GM13976 (cell line): Measurements from ENCODE around the gene HECTD1.

Source experiments
- DNase-seq: peaks from one replicate; pipeline ENCODE4 v3.0.0; 2012; ENCODE audit warnings: low spot score
- CTCF ChIP-seq: IDR thresholded peaks from 2 replicates; pipeline ENCODE4 v1.5.1; 2012; ENCODE audit warnings: borderline replicate concordance, mild to moderate bottlenecking; ENCODE audit not compliant: insufficient read depth; ENCODE audit errors: extremely low read depth, missing control alignments, control extremely low read depth
- in situ Hi-C: fragments of 300-500 bp; cut with MboI; formaldehyde crosslinking; loops from one replicate; pipeline ENCODE4 v1.12.0; 2022; ENCODE audit warnings: low sequenced_read_pairs, mixed read lengths, inconsistent platforms; ENCODE audit not compliant: unreplicated experiment

Gene HECTD1

GRCh38 chr14:31180299-31181051, 27.1 kb downstream of the HECTD1 start:
- in situ Hi-C loops = no loop called here
- DNase-seq = no peak
- TF ChIP-seq CTCF = no peak

GRCh38 chr14:31174433-31174832, 33.2 kb downstream of the HECTD1 start:
- in situ Hi-C loops = no loop called here
- TF ChIP-seq CTCF = no peak
- no peak for DNase-seq

DNA sequence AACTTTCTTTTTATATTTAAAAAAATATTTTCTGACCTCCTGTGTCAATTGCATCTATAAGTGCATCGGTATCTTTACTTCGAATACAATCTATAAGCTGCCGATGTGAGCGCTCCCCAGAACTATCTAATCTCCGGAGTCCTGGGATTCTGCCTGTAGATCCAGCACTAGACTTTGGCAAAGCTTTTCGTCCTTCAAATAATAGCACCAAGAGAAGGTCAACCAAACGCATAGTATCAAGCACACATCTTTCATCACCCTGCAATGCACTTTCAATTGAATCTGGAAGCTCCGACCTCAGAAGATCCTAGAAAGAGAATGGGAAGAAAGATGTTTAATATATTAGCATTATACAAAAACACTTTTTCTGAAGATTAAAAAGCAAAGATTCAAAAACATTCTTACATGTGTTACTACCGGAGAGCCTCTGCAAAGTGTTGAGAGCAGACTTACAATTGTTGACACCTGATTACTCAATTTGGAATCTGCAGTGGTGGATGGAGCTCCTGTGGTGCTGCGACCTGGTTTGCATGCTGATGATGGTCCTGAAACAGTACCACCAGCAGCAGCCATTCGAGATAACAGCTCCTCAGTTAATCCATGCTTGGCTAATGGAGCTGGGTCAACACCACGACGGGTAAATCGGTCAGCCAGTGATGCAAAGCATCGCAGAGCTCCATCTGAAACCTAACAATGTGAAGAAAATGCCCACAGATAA, 34.3 kb downstream of the HECTD1 start:
- DNase-seq = no peak
- TF ChIP-seq CTCF = no peak
- in situ Hi-C loops = no loop called here

GRCh38 chr14:31172084-31172483, 35.5 kb downstream of the HECTD1 start:
- in situ Hi-C loops = no loop called here
- no peak for TF ChIP-seq CTCF
- no peak for DNase-seq

DNA sequence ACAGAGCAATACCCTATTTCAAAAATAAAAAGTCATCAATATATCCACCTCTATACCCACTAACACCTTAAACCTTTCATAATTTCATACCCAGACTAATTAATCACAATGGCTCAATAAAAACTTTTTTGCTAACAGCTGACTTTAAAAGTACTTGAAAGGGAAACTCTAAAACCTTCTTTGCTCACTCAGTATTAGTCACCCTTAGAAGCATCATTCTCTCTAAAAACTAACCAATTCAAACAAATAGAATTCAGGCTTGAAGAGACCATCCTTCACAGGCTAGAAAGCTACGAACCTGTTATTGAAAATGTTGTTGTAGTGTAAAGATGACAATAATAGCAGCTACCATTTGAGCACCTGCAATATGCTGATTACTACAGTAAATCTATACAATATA, 37.2 kb downstream of the HECTD1 start:
- no peak for DNase-seq
- no peak for TF ChIP-seq CTCF
- in situ Hi-C loops = no loop called here

GRCh38 chr14:31169877-31170276, 37.7 kb downstream of the HECTD1 start:
- no peak for TF ChIP-seq CTCF
- DNase-seq = no peak
- in situ Hi-C loops = no loop called here
